Parathyroid adenoma (tissue), 2 donors: ENCODE data around the gene AADAT.

ENCODE experiments used
- H2AFZ ChIP-seq: fragments of 300-600 bp; sonication (generic); one replicate; pipeline ENCODE4 v1.7.0; 2017; ENCODE audit warnings: antibody characterized with exemption, mild to moderate bottlenecking
- H3K27ac ChIP-seq: fragments of 300-600 bp; sonication (generic); one replicate; pipeline ENCODE4 v1.7.0; 2017
- H3K27me3 ChIP-seq: fragments of 300-600 bp; sonication (generic); one replicate; pipeline ENCODE4 v1.7.0; 2017; ENCODE audit warnings: low read length; ENCODE audit not compliant: control insufficient read depth, insufficient read depth
- H3K36me3 ChIP-seq: fragments of 300-600 bp; sonication (generic); one replicate; pipeline ENCODE4 v1.7.0; 2017; ENCODE audit warnings: low read length; ENCODE audit not compliant: control insufficient read depth, insufficient read depth
- H3K4me1 ChIP-seq: fragments of 300-600 bp; sonication (generic); one replicate; pipeline ENCODE4 v1.7.0; 2017; ENCODE audit warnings: control low read depth
- H3K4me2 ChIP-seq: fragments of 300-600 bp; sonication (generic); one replicate; pipeline ENCODE4 v1.7.0; 2017; ENCODE audit warnings: low read length
- H3K4me3 ChIP-seq: fragments of 300-600 bp; sonication (generic); one replicate; pipeline ENCODE4 v1.7.0; 2017; ENCODE audit warnings: low read depth, low read length
- H3K79me2 ChIP-seq: fragments of 300-600 bp; sonication (generic); one replicate; pipeline ENCODE4 v1.7.0; 2017; ENCODE audit warnings: control low read depth
- H3K9ac ChIP-seq: fragments of 300-600 bp; sonication (generic); one replicate; pipeline ENCODE4 v1.7.0; 2017; ENCODE audit warnings: mild to moderate bottlenecking
- H3K9me3 ChIP-seq: fragments of 300-600 bp; sonication (generic); one replicate; pipeline ENCODE4 v1.7.0; 2017; ENCODE audit warnings: low read length; ENCODE audit not compliant: control insufficient read depth
- TF ChIP-seq, protein P1 (sequence below): fragments of 300-600 bp; sonication (generic); IDR thresholded peaks from one replicate; pipeline ENCODE4 v1.7.0; 2017; ENCODE audit warnings: antibody characterized with exemption, mild to moderate bottlenecking
- donor health status: primary hyperparathyroidism.

AADAT gene

DNA sequence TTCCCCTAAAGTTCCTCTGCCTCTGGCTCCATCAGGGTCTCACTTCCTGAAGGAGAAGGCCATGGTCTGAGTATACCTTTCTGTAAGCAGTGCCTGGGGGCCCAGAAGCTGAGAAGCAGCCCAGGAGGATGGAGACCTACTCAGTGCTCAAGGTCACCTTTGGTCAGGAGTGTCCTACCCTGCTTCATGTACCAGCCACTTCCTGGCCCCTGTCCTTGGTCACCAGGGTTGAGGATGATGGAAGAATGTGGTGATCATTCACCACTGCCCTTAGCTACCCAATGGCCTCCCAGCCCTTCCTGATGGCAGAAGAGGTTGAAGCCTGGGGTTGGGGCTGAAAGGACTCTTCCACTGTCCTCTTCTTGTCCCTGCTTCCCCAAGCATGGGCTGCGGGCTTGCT is 54.5 kb downstream of the AADAT start:
- Histone ChIP-seq H3K27ac (no peak overlapping the region), H3K4me3 (no peak overlapping the region), H3K79me2 (no peaks in the 10 kb centered on the region), H3K27me3 (no peaks in the 10 kb centered on the region), H3K9me3 (no peaks in the 10 kb centered on the region), H3K4me2 (no peak overlapping the region), H2AFZ (no peak overlapping the region), H3K9ac (no peak overlapping the region), H3K4me1 (no peaks in the 10 kb centered on the region), H3K36me3 (no peaks in the 10 kb centered on the region)
- TF ChIP-seq, protein P1, sequence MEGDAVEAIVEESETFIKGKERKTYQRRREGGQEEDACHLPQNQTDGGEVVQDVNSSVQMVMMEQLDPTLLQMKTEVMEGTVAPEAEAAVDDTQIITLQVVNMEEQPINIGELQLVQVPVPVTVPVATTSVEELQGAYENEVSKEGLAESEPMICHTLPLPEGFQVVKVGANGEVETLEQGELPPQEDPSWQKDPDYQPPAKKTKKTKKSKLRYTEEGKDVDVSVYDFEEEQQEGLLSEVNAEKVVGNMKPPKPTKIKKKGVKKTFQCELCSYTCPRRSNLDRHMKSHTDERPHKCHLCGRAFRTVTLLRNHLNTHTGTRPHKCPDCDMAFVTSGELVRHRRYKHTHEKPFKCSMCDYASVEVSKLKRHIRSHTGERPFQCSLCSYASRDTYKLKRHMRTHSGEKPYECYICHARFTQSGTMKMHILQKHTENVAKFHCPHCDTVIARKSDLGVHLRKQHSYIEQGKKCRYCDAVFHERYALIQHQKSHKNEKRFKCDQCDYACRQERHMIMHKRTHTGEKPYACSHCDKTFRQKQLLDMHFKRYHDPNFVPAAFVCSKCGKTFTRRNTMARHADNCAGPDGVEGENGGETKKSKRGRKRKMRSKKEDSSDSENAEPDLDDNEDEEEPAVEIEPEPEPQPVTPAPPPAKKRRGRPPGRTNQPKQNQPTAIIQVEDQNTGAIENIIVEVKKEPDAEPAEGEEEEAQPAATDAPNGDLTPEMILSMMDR = no peak

DNA sequence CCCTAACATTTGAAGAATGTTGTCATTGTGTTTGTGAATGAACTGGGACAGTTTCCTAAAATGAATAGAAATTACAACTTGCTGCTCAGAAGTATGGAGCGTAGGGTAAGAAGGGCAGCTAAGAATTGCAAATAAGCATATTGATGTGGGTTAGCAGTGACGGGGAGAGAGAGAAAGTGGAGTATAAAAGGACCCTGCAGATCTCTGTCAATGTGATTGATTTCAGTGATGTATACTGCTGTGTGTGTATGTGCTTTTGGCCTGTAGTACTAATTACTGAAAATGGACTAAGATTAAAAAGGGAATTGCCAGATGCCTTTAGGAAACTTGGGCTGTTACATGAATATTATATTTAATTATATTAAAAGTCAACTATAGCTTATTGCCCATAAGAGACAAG is 55.8 kb downstream of the AADAT start:
- Histone ChIP-seq H3K79me2 (no peaks in the 10 kb centered on the region), H3K27me3 (no peaks in the 10 kb centered on the region), H2AFZ (no peak overlapping the region), H3K27ac (no peak overlapping the region), H3K4me3 (no peak overlapping the region), H3K9ac (no peak overlapping the region), H3K9me3 (no peaks in the 10 kb centered on the region), H3K36me3 (no peaks in the 10 kb centered on the region), H3K4me2 (no peak overlapping the region), H3K4me1 (no peaks in the 10 kb centered on the region)
- TF ChIP-seq, protein P1 = no peak

DNA sequence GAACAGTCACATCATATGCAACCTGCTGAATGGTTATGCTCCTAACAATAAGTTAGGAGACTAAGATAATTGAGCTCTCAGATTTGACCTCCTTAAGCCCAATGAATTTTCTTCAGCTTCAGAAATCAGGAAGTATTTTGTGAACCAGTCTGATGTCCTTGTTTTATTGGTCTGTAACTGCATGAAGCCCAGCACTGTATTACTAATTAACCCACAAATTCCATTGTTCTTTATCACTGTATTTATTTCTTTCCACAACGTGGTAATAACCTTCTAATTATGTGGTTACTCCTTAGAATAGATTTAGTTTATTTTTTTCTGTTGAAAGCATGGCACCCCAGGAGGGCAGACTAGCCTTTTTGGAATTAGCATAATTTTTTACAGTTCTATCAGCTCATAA is 59.6 kb downstream of the AADAT start:
- TF ChIP-seq, protein P1 = no peak
- Histone ChIP-seq H3K4me2 (no peak overlapping the region), H3K9me3 (no peaks in the 10 kb centered on the region), H3K9ac (no peak overlapping the region), H3K4me3 (no peak overlapping the region), H3K4me1 (no peaks in the 10 kb centered on the region), H3K36me3 (no peaks in the 10 kb centered on the region), H3K27ac (no peak overlapping the region), H2AFZ (no peak overlapping the region), H3K27me3 (no peaks in the 10 kb centered on the region), H3K79me2 (no peaks in the 10 kb centered on the region)

DNA sequence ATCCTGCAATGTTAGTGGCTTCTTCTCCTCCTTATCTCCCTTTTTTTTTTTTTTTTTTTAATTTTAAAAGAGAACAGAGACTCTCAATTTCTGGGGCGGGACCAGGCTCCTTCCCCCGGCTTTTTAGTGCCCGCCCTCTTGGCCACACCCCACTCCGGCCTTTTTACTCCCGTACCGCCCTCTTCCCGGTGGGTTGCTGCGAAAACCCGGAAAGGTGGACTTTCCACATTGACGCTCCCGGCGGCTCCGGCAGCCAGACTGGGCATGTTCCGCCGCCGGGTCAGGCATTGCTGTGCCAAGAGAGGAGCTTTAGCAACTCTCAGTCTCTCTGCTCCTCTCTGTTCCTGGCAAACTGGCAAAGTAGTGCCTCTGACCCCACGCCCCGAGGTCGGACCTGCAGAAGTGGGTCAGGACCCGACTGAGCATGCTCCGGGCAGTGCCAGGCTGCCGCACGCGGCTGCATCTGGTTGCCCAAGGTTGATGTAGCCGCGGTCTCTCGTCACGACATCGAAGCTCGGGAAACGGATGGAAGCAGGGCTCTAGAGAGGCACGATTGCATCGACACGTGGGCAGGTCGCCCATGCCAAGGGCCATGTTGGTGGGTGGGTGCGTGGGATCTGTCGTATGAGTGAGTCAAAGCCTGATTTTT is 62.5 kb downstream of the AADAT start:
- Histone ChIP-seq H3K4me1 (no peaks in the 10 kb centered on the region), H3K79me2 (no peaks in the 10 kb centered on the region), H3K27ac (no peak overlapping the region), H3K27me3 (no peaks in the 10 kb centered on the region), H3K4me3 (peak overlapping the region; percentile 64), H2AFZ (peak overlapping the region; percentile 86), H3K36me3 (no peaks in the 10 kb centered on the region), H3K9ac (no peak overlapping the region), H3K4me2 (peak overlapping the region; percentile 93), H3K9me3 (no peaks in the 10 kb centered on the region)
- TF ChIP-seq, protein P1 = no peak
